GM20431 (cell line): ENCODE measurements around the gene PRR15.

Source experiments
- in situ Hi-C: fragments of 300-500 bp; cut with MseI, MboI; formaldehyde crosslinking; loops from one replicate; pipeline ENCODE4 v1.15.0; 2020; ENCODE audit warnings: low sequenced_read_pairs; ENCODE audit not compliant: unreplicated experiment

PRR15 gene

DNA sequence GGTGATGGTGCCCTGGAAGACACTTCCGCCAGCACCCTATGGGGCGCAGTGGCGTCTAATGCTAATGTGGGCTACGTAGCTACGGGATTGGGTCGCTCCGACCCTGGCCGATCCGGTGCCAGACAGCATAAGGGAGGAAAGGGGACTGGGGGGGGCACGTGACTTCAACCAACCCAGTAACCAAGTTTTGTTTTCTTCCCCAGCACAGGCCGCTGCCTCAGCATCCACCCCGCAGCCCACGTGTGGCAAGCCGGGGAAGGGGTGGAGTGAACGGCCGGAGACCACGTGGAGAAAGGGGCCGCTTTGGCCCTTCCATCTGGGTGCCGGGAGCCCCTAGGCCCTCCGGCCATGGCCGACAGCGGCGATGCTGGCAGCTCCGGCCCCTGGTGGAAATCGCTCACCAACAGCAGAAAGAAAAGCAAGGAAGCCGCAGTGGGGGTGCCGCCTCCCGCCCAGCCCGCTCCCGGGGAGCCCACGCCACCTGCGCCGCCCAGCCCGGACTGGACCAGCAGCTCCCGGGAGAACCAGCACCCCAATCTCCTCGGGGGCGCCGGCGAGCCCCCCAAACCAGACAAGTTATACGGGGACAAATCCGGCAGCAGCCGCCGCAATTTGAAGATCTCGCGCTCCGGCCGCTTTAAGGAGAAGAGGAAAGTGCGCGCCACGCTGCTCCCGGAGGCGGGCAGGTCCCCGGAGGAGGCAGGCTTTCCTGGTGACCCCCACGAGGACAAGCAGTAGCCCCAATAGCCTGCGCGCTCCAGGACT lies 2.5 kb downstream of the PRR15 start:
- in situ Hi-C loops = no loop called here

DNA sequence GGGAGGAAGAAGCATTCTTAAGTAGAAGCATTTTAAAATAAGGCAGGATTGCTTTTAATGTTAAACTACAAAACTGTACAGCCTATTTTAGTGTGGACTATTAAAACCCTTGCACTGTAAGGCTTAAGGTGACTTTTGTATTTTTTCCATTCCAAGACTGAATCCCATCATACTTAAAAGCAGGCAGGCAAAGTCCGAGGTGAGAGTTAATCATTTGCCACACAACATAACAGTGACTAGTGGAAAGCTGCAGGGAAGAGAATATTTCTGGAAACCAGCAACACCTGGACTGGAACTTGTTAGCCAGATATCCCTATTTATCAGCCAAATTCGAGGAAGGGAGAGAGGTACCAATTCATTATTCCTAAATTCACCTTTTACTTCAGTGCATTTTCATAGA lies 3.5 kb downstream of the PRR15 start:
- in situ Hi-C loops = no loop called here

DNA sequence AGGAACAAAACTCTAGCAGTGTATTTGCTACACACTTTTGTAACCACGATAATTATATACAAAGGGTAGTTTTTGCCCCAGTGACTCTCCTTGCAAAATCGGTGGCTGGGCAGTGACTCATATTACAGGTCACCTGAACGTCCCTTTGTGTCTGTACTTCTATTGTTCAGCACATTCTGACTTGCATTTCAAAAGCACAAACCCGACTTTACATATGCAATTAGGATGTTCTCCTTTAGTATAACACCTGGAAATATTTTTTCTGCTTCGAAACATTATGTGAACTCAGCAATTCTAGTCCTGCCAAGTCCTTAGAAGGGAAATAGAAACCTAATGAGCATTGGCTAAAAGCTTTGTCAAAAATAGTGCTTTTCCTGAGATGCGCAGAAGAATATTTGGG lies 6.0 kb downstream of the PRR15 start:
- in situ Hi-C loops = no loop called here

DNA sequence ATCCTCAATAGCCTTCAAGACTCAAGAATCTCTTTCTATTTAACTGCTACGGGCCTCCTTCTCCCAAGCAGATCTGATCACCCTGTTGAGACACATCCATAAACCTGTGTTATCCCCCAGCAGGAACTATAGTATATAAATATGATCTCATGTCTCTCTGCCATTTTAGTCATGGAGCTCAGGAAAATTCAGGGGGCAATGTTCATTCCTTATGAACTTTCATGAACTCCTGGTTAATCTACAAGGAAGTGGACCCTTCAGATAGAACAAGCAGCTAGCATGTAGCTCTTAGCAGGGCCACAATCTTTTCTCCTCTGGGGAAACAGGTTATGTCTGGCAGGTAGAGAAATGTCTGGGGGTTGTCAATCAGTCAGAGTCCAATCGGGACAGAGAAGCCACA lies 8.9 kb downstream of the PRR15 start:
- in situ Hi-C loops = no loop called here

DNA sequence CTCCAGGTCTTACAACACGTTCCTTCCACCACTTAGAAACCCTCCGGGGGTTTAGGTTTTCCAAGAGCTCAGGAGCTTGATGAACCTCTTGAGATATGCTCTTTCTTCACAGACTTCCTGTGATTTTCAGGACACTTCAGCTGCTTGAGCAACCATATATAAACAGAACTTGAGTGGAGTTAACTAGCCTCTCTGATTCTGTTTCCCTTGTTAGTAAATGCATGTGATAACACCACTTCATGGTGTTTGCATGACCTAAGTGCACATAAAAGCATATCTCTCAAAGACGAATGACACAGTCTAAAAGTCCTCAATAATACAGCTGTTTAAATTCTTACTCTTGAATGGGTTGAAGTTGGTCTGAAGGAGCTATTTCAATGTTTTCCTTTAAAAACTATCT lies 9.9 kb downstream of the PRR15 start:
- in situ Hi-C loops = no loop called here

DNA sequence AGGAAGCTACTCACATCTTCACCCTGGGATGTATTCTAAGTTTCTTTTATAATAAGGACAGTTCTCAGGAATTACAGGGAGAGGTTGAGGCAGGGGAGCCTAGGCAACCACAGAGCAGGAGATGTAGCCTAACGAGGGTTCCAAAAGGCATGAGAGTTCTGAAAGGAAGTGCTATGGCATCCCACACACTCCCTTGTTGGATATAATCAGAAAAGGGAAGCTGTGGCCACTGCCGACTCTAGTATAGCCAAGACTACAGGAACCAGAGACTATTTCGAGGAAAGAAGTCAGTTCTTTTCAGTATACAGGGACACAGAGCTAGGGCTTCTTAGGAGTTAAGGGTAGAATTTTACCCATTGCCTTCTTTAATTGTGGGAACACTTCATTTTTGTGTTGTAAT lies 11.0 kb downstream of the PRR15 start:
- in situ Hi-C loops = no loop called here

DNA sequence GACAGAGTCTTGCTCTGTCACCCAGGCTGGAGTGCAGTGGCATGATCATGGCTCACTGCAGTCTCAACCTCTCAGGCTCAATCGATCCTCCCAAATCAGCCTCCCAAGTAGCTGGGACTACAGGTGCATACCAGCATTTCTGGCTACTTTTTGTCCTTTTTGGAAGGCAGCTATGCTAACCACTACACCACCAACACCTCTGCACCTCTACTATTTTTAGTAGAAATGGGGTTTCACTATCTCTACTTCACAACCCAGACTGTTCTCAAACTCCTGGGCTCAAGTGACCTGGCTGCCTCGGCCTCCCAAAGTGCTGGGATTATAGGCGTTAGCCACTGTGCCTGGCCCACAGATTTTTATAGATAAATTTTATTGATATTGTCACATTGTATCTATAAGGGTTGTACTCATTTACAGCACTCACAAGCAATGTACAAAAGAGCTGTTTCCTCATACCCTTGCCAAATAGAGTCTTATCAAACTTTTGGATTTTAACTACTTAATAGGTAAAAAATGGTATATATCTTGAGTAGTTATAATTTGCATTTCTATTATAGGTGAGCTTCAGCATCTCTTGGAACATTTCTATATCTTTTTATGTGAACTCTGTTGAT lies 23.7 kb downstream of the PRR15 start:
- in situ Hi-C loops = no loop called here

DNA sequence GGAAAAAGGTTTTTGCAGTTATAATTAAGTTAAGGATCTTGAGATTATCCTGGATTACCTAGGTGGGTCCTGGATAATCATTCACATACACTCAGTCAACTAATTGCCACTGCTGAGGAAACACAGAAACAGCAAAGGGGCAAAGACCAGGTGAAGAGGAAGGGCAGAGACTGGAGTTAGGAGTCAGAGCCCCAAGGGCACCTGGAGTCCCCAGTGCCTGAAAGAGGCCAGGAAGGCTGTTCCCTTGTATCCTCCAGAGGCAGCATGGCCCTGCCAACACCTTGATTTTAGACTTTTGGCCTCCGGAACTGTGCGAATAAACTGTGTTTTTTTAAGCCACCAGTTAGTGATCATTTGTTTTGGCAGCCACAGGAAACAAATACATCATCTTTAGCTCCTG lies 24.6 kb downstream of the PRR15 start:
- in situ Hi-C loops = no loop called here

DNA sequence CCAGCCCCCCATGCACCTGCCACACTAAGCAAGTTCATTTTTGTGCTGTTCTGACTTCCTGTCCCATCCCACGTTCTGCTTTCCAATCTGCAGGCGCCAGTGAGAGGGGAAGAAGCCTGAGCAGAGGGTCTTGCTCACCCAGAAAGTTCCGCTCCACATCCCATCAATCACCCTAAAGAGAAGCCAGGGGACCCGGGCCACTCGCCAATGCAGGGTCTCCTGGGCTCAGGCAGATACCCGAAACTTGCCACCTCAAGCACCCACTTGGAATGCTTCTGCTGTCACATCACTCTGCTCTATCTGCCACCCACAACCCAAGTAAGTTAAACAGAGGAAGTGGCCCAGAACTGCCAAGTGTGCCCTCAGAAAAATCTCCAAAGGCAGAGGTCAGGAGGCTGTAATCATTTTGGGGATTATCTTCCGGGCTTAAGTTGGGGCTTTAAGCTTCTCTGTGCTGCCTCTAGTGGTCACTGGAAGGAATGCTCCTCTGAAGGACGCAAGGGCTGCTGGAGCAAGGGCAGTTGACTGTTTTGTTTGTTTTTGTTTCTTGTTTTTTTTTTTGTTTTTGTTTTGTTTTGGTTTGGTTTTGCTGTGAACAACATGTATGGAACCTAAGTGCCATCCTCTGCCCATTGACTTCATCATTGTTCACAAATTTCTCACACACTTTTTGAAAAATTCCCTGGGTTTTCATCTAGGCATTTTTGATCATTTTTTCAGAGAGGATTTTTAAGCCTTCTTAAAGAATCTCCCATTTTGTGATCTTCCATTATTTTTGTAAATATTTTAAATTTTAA lies 25.5 kb downstream of the PRR15 start:
- in situ Hi-C loops = no loop called here

DNA sequence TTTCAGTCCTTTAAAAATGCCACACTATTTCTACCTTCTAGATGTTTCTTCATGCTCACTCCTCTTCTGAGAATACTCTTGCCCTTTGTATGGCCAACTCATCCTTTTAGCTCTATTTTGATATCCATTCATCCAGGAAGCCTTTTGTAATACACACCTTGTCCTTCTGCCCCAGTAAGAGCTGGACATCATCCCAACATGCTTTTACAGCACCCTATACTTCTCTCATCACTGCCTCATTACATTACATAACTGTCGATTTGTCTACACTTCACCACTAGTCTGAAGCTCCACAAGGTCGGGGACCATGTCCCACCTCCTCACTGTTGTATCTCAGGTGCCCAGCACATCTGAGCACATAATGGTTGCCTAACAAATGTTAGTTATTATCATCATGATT lies 29.2 kb downstream of the PRR15 start:
- in situ Hi-C loops = no loop called here

DNA sequence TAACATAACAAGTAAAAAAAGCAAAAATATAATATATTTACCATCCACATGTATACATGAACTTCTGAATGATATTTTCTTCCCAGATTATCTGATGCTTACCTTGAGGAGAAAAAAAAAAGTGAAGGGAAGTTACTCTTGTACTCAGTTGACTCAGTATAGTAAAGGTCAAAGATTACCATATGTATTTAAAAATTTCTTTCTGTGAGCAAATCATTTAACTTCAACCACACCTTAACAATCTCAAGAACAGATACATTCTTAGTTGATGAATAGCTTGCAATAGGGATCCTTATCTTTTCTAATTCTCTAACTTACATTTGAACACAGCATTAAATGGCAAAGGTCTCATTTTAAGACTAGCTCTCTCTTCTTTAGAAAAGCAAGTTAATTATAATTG lies 29.8 kb downstream of the PRR15 start:
- in situ Hi-C loops = no loop called here

DNA sequence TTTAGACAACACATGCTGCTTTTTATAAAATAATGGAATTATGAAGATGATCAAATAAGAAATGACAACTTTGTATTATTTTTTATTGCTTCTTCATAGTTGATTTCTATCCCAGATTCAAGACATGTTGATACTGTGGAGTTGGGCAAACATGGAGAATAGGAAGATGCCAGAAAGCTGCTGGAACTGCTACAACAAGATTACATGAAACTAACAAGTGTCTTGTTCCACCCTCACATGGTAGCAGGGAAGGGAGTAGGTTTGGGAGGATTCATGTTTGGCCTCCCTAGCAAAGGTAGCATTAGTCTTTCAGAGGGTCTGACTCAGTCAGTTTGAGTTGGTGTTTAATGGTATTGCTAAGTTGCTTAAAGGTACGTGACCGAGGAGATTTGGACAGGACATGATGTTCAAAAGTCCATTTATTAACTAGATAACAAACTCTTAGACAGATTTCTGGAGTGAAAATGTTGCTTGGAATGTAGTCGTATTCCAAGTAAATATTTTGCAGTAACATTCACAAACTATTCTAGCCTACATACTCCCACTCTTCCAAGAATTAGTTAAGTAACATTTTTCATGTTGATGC lies 33.1 kb downstream of the PRR15 start:
- in situ Hi-C loops = no loop called here

DNA sequence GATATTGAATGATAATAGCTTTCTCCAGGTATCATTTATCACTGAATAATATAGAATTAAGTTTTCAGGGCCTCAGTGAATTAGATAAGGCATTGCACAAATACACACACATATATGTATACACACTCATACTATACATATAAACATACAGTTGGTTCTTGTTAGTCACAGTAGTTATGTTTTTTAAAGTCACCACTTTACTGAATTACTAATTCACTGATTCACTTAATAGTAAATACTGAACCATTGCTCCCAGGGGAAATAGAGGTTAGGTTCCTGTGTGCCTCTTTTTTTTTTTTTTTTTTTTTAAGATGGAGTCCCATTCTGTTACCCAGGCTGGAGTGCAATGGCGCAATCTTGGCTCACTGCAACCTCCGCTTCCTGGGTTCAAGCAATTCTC lies 33.6 kb downstream of the PRR15 start:
- in situ Hi-C loops = no loop called here

DNA sequence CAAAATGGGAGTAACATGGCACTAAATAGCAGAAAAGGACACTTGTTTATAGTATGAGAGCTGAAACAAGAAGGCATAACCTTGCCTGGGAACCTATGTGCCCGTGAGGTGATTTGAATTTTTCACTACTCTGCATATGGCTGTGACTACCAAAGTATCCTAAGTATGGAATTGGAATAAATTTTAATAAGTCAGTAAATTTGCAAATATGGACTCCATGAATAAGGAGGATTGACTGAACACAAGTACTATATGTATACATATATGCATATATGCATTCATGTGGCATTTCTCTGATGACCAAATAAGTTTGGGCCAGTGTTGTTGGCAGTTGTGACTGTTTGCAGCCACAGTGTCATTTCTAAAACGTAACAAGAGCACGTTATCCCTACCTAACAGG lies 34.5 kb downstream of the PRR15 start:
- in situ Hi-C loops = no loop called here

DNA sequence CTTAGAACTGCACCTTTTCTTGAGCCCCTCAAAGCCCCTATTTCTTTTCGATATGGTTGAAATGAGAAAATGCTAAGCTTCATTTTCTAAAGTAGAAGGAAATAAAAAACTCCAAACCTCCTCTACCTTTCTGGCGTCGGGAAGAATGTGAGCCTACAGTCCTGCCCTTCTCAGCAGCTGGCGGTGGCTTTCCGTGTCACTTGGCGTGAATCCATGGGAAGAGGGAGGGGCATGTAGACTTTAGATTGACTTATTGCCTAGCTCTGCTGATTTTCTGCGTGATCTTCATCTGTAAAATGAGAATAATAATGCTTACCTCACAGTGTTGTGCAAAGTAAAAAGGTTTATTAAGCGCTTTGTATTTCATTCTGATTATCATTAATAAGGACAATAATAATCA lies 35.0 kb downstream of the PRR15 start:
- in situ Hi-C loops = no loop called here

DNA sequence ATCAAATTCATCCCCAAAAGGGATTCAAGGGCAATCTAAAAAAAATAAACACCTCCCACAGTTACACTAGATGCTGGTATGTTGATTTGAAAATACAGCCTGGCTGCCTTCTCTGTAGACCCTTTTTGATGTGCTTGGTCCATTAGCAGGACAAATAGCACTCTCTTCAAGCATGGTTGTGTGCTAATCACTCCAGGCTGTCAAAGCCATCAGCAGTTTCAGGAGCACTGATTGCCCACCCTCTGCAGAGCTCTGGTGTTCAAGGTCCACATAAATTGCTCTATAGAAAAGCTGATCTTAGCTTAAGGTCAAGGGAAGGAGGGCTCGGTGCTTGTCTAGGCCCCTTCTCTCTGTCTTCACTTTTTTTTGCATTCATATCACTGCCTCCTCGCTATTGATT lies 35.4 kb downstream of the PRR15 start:
- in situ Hi-C loops = no loop called here

DNA sequence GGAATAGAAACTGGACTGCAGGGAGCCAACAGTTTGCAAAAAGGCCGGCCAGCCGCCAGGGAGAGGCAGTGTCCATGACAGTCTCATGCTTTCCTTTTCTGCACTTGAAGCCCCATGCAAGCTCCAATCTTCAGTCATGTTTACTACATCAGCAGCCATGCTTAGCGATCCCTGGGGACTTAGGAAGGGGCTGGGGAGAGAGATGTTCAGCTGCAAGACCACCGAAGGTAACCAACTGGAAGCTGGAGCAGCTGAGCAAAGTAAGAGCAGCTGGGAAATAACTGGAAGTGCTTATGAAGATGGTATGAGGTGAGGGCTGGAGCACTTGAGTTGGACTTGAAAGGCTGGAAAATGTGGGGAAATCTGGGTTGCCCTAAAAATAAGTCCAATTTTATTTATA lies 37.0 kb downstream of the PRR15 start:
- in situ Hi-C loops = no loop called here

DNA sequence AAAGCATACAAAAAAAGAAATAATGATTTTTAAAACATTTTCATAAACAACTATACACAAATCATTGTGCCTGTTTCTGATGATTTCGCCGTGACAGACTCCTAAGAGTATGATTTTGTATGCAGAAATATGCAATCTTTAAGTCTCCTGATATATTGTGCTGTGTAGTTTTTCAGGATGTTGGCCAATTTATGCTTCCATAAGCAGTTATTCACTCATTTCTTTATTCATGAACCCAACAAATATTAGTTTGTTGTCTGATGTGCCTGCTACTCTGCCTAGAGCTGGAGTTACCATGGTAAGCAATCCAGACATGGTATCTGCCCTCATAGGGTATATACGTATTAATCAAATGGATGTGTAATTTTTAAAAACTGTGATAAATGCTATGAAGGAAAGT lies 40.4 kb downstream of the PRR15 start:
- in situ Hi-C loops = no loop called here

DNA sequence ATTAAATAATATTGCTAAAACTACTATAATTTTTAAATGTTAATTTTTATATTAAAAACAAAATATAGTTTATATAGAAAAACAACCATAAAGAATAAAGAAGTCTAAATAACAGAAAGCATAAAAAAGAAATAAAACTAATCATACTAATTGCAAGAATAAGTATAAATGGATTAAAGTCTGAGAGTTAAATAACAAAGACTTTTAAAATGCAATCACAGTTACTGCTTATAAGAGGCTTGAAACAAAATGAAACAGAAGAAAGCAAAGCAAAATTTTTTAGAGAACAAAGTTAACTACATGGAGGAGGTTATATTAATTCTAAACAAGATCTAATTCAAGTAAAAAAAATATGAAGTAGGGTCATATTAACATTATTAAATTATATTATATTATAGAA lies 41.1 kb downstream of the PRR15 start:
- in situ Hi-C loops = no loop called here

DNA sequence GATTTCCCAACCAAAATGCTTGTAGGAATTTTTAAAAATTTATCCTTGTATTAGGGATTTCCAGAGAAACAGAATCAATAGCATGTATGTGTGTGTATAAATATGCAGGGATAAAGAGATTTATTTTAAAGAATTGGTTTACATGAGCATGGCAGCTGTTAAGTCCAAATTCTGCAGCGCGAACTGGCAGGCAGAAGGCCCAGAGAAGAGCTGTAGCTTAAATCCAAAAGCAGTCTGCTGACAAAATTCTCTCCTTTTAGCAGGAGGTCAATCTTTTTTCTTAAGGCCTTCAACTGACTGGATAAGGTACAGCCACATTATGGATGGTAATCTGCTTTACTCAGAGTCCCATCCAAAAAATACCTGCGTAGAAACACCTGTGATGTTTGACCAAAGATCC lies 42.0 kb downstream of the PRR15 start:
- in situ Hi-C loops = no loop called here

DNA sequence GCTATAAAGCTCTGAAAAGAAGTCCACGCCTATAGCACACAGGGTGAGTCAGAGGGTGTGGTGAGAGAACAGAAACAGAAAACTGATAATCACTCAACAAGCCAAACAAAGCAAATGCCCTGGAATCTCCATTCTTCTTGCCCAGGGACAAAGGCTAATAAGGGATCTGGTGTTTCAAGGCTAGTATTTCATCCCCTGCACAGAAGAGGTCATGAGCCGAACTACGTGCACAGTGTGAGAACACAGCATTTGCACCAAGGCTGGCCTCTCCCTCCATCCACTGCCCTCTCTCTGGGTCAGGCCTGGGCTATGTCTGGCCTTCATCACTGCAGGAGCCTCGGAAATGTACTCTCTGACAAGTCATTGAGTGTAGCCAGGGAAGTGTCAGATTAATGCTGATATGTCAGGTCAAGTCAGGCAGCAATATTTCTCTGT lies 42.7 kb downstream of the PRR15 start:
- in situ Hi-C loops = no loop called here
